Bone marrow (tissue), 2 donors: ENCODE results near the gene EPN3.

ENCODE experiments used
- DNase-seq, 2 donors: peaks; one replicate each; lab custom pipeline; 2025; lab: John Stamatoyannopoulos, UW

EPN3 gene

DNA sequence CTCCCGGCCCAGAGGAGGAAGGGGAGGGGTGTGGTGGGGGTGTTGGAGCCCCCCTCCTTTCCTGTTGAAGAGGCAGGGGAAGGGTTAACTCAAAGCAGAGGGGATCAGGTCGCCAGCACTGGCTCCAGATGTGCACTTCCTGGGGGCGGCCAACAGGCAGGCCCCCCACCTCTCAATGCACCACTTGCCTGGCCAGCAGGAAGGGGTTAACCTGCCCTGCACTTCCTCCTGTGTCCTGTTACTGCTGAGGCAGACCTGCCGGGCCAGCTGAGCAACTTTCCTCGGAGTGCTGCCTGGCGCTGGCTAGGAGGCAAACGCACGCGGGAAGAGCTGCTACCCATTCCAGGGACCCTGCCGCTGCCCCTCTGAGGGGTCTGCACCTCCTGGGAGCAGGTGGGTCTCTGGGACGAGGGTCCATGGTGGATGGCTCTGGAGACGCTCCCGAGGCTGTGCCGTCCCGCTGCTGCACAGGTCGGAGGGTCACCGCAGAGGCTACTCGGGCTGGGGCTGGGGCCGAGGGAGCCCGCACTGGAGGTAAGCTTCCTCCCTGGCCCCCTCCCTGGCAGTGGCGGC, at the start of gene EPN3:
TSS of gene EPN3 (plus strand) at position 284 of the 573 bp plus-strand sequence. CDS start 3,822 bp downstream, outside the sequence.
- no peak for DNase-seq

DNA sequence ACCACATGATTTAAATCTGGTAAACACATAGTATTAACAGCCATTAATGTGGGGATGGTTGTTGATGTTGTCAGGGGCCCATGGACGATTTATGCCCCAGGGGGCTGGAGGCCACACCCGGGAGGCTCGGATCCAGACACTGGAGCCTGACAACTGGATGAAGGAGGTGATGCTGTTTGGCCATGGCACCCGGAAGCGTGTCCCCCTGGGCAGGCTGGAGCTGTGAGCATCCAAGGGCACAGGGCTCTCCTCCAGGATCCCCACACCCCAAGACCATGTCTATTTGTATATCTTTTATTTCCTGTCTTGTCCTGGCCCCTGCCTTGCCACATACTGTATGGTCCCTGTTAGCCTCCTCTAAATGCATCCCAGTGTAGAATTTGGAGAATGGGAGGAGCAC, 49.3 kb upstream of the EPN3 start:
- DNase-seq, result no peak

DNA sequence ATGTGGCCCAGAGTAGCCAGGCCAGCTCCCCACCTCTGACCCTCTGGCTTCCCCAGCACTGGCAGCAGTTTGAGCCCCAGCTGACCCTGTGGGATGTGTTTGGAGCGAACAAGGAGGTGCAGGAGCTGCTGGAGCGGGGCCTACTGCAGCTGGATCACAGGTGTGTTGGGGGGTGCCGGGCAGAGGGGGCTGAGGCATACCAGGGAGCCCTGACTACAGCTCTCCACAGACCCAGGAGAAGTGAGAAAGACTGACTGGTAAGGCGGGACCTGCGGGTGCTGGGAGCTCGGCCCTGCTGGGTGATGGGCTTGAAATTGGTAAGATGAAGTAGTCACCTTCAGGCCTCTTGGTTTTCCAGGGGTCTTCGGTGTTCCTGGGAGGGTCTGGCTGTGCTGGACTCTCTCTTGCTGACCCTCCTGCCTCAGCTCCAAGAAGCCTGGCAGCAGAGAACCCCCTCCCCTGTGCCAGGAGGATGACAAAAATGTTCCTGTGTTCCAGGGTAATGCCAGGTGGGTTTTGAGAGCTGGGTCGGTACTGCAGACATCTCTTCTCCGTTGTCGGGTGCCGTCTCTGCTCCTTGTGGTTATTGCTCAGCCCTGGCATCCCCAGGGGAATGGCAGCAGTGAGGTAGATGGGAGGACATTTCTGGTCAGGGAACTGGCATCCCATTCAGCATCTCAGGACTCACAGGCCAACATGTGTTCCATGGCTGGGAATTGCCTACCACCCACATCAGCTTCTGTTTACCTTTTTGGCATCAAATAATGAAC, 48.0 kb upstream of the EPN3 start:
- DNase-seq, result no peak

DNA sequence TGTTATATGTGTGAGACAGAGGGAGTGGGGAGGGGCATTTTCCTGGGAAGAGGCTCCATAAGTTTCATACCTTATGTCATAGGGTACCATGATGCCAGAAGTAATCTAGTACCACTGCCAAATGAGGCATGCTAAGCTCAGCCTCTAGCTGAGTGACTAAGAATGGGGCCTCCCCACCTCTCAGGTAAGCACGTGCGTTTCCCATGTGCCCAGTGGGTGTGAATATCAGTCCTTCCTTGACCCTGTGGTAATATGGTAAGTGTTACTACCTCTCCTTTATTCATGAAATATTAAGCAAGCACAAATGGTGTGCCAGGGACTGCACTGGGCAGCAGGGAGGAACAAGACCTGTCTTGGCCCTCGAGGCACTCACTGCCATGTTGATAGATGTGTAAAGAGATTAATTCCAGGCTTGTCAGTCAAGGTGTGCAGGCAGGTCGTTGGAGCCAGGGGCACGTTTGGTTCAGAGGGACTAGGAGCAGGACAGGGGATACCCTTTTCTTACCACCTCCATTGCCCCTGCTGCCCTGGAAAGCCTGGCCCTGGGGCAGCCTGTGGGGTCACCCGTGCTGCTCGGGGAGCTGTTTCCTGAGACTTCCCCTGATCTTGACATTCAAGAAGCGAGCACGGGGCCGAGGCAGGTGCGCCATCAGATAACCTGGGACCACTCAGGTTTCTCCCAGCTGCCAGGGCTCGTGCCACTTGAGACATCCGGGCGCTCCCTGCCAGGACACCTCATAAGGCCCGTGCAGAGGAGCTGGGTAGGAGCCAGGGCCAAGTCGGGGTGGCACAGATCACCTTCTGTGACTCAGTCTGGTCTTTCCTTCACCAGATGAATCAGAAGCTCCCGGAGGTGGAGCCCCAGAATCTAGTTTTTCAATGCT, 45.1 kb upstream of the EPN3 start:
- no peak for DNase-seq

DNA sequence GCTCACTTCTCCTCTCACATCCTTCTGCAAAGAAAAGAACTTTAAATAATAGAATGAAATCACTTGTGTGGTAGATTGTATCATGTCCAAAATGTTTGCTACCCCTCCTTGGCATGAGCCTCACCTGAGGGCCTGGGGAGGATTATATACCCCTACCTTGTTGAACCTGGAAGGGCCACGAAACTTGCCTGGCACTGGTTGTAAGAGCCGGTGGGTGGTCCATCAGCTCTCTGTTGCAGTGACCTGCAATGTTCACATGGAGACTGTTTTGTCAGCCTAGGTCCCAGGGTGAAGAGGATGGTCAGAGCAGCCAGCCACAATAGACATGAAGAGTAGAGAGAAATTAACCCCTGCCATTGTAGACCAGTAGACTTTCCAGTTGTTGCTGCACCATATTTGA, 43.7 kb upstream of the EPN3 start:
- DNase-seq, result no peak

DNA sequence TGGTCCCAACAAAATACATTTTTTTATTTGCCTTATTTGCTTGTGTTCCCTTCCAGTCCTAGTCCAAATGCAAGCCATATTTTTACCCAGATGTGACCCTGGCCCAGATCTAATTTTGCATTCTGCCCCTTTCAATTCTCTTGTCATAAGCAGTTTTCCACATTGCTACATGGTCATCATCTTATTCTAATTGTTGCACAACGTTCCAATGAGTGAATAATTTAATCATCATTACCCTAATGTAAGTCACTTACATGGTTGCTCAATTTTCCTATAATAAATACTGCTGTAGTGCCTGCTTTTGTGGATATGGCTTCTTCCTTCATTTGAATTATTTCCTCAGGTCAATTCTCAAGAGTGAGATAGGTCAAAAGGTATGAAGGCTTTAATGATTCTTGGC, 41.0 kb upstream of the EPN3 start:
- DNase-seq, result no peak

DNA sequence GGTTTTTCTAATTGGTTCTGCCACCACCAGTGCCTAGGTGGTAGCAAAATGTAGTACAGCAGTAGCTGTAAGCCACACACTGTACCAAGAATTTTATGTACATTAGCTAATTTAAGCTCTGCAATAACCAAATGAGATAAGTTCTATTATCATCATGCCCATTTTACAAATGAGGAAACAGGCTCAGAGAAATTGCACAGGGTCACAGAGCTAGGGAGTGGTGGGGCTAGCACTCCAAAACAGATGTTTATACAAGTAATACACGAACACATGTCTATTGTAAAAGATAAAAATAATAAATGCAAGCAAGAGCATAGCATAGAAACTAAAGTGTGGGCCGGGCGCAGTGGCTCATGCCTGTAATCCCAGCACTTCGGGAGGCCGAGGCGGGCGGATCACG, 40.3 kb upstream of the EPN3 start:
- DNase-seq, result no peak

DNA sequence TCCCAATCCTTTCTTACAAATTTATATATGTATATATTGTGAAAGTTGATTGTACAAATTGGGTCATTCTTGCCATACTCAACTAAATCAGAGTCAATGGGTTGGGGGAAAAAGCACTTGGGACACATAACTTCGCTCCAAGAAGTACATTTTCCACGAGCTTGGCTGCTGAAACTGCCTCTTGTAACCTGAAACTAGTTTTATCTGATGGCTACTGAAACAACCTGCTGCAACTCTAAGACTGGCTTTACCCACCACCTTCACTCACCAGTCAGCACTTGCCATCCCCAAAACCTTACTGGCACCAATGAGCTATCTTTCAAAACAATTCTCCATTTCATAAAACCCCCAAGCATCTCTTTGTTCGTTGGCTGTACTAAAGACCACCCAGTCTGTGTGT, 38.8 kb upstream of the EPN3 start:
- DNase-seq, result no peak

DNA sequence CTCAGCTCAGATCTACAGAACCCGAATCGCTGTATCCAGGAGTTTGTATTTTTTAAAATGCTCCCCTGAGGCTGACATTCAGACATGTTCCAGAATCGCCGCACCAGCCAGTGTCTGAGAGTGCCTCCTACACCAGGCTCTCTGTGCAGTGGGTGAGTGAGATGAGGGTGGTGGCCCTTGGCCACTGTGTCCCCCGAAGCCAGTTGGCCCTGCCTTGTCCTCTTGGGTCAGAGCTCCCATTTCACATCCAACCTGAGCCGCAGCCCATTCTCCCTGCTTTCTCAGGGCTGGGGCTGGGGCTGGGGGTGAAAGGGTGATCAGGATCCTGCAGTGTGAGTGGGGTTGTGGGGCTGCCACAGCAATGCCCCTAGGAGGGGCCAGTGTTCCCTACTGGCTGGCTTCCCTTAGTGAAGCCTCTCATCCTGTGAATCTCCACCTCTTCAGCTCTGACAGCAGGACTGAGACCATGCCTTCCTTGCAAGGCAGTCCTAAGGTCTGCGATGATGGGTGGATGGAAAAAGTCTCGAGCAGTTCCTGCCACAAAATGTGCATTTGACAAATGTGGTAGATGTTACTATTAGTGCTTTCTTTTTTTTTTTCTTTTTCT, 37.2 kb upstream of the EPN3 start:
- no peak for DNase-seq

DNA sequence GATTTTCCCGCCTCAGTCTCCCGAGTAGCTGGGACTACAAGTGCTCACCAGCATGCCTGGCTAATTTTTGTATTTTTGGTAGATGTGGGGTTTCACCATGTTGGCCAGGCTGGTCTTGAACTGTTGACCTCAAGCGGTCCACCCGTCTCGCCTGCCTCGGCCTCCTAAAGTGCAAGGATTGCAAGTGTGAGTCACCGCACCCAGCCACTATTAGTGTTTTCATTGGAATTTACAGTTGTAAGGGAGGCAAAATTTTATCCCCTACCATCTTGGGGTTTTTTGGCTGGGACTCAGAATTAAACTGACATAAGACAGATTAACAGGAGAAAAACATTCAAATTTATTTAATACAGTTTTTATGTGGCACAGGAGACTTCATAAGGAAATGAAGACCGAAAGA, 36.6 kb upstream of the EPN3 start:
- DNase-seq, result no peak

DNA sequence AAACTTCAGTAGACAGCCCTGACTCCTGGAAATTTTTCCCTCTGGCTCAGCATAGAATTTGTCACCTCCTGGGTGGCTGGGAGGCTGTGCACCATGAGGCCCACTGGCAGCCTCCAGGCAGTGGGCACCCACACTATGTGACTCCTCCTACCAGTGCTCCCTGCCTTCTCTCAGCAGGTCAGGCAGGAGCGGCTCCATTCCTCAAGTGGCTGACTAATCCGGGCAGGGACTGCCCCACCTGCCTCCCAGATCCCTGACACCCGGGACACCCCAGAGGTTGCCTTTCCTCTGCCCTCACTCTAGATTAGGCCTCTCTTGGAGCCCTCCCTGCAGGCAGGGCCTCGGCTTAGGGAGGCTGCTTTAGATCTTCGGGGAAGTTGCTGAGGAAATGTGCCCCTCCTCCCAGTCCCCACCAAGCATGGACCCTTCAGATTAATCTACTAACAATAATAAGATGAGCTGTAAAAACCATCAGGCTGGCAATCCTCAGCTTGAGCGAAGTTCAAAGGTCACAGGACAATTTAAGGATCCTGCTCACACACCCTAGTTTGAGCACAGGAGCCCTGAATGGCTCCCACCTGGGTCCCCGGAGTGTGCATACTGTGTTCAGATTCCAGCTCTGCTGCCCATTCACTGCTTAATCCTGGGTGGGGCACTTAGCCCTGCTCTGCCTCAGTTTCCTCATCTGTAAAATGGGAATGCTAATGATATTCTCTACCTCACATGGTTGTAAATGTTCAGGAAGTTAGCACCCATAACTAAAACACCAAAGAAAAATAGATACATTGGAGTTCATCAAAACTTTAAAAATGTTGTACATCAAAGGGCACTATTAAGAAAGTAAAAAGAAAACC, 34.3 kb upstream of the EPN3 start:
- no peak for DNase-seq

DNA sequence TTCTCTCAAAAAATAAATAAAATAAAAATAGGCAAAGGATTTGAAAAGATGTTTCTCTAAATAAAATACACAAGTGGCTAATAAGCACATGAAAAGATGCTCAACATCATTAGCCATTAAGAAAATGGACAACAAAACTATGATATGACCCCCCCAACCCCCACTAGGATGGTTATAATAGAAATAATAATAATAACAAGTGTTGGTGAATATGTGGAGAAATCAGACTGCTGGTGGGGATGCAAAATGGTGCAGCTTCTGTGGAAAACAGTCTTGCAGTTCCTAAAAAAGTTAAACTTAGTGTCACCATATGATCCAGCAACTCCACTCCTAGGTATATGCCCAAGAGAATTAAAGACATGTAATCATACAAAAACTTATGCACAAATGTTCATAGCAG, 33.3 kb upstream of the EPN3 start:
- no peak for DNase-seq

DNA sequence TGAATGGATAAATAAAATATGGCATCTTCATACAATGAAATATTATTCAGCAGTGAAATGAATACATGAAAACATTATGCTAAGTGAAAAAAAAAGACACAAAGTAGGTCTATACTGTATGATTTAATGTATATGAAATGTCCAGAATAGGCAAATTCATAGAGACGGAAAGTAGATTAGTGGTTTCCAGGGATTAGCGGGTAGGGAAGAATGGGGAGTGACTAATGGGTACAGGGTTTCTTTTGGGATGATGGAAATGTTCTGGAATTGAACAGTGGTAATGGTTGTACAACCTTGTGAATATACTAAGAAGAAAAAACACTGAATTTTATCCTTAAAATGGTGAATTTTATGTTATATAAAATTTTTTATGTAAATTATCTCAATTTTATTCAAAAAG, 32.8 kb upstream of the EPN3 start:
- DNase-seq, result no peak

DNA sequence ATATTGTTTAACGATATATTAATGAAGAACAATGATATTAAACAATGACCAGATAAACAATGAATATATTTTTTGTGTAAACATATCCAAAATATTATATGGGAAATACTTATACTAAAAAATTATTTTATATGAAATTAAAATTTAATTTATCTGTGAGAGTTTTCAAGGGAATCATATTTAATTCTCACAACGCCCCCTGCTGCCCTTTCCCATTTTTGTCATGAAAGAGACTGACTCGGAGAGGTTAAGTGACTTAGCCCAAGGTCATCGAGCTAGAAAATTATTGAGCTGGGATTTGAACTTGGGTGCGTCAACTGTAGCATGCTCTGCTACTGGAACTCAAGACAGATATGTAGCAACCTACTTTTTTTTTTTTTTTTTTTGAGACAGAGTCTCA, 31.5 kb upstream of the EPN3 start:
- DNase-seq, result no peak

DNA sequence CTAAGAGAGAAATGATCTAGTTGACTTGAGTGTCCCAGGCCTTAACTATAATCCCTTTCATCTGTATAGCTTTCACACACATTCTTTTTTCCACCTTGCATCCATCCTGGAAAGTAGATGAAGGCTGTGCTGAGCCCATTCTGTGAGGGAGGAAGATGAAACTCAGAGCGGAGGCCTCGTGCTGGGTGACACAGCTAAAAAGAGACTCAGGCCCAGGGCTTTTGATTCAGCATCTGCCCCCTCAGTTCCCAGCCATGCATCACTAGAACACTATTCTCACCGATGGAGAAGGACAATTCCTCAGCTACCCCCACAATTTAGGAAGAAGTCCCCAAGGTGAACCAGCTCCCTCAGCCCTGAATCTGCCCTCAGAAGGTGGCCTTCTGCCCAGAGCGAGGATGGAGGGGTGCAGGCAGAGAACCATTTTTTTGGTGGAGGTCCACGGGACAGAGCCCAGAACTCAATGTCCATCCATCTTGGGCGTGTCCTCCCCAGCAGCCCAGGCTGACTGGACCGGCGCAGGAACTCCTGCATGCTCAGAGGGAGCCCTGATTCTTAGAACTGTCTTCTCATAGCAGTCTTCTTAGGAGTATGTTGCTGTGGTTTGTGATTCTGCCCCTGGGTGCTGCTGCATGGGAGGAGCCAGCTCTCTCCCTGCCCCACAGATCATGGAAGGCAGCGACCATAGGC, 30.1 kb upstream of the EPN3 start:
- no peak for DNase-seq

DNA sequence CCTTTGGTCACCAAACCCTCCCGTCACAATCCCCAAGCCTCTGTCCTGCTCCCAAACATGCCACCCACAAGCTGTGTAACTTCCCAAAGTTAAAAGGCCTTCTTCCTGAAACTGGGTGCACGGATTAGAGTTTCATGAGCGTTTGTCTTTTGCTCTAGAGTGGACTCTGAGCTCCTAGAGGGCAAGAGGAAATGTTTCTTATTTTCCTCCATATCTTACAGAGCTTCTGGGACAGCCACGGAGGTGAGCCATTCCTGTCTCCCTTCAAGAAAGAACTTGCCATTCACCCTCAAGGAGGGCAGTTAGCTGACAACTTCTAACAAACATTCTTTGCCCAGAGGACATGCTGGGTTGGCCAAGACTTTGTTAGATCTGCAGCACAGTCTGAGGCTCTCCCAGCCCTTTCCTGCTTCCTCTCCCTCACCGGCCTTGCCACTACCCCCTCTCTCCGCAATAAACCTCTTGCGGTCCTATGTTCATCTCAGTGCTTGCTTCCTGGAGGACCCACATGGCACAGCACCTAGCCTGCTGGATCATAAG, 26.9 kb upstream of the EPN3 start:
- no peak for DNase-seq

DNA sequence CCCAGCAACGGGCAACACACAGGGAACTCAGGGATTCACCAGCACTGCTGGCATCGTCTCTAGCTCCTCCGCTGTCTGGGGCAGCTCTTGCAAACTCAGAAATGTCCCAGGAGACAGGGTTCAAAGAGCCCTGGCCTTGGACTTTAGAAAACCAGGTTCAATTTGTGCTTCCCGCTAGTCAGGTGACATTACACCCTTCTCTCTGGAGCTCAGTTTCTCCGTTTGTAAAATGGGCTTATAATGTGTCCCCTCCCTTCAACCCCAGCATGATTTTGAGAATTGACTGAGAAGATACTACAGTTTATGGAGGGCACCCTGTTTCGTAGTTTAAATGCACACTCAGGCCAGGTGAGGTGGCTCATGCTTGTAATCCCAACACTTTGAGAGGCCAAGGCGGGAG, 26.2 kb upstream of the EPN3 start:
- DNase-seq, result no peak

DNA sequence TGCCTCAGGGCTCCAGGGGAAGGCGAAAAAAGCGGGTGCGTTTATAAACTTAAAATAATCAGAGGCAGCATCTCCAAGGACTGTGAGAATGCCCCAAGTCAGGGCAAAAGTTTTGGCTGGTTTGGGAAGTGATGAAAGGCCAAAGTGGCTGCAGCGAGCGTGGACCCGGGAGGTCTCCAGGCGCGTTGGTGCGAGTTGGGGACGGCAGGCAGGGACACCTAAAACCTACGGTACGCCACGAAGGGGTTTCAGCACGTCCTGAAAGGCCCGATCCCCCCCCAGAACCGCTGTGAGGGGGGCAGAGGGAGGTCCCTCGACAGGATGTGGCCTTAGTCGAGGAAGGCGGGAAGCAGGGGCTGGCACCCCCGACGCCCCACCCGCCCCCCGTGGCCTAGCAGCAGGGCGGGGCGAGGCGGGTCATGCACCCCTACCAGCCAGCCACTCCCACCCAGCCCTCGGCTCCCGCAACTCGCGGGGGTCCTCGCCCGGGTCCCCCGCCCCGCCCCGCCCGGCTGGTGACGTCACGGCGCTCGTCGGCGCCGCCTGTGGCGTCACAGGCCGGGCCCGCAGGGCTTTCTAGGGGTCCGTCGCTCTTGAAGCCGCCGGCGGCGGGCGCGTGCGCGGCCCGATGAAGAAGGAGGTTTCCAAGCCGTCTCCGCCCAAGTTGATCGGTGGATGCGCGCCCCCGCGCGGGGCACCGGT, 24.5 kb upstream of the EPN3 start, which contains the start of gene MYCBPAP:
TSS of gene MYCBPAP (plus strand) at position 569 of the 702 bp plus-strand sequence. CDS start 236 bp downstream, outside the sequence.
- DNase-seq, result peak; percentile 43 to 45

DNA sequence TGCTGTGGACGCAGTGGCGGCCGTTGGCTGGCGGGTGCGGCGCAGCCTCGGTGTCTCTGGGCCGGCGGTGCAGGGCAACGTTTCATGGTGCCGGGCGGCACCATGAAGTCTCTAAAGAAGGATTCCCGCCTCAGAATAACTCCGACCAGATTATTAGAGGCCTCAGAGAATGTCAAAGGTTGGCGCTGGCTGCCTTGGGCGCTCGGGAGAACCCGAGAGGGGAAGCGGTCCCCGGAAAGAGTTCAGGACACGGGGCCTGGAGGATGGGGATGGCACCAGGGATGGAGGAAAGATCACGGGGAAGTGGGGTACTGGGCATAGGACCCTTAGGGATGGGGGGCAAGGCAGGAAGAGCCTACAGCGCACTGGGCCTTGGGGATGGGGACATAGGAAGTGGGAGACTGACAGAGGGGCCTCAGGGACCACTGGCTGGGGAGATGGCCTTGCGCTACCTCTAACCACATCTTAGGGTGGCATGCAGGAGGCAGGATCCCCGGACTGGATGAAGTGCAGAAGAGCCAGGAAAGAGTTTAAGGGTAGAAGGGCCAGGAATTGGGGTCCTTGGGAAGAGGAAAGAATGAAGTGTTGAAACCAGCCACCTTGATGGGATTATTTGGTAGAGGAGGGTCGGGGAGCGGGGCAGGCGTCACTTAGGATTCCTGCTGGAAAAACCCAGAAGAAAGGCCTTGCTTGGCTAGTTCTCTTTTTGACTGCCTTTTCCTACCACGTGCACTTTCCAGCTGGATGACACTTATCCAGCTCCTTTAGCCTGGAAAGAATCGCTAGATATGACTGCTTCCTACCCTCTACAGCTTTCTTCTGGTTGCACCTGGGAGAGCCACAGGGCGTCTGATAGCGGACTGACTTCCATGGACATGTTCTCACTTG, 23.7 kb upstream of the EPN3 start:
- no peak for DNase-seq
